Spleen (tissue), 11 donors: ENCODE measurements around the gene TLR5. TPM values are rescaled to one million over a fixed set of nuclear protein-coding genes. Genes with fewer than 3 reads are reported as not detected.

Source experiments
- DNase-seq: peaks from one replicate; pipeline ENCODE4 v3.0.0-alpha.2; 2020
- H3K27ac ChIP-seq, 8 donors: fragments of 200-600 bp; sonication (generic) in 7 of 8; 1 replicate in 4 of 8; 2 replicates in 4 of 8; pipeline versions ENCODE4 v1.5.0 to v1.8.0; 2016 to 2021; ENCODE audit warnings: inconsistent platforms in 4 of 8, mild to moderate bottlenecking in 4 of 8, moderate library complexity in 1 of 8
- H3K27me3 ChIP-seq, 7 donors: fragments of 200-600 bp; sonication (generic) in 6 of 7; replicated peaks in 1 of 7; 1 replicate in 4 of 7; 2 replicates in 3 of 7; pipeline versions ENCODE4 v1.5.0 to v1.8.0; 2016 to 2021; ENCODE audit warnings: inconsistent platforms in 3 of 7, mild to moderate bottlenecking in 1 of 7
- H3K36me3 ChIP-seq, 6 donors: fragments of 200-600 bp; sonication (generic) in 5 of 6; 1 replicate in 4 of 6; 2 replicates in 2 of 6; pipeline versions ENCODE4 v1.5.0 to v1.8.0; 2016 to 2021; ENCODE audit warnings: inconsistent platforms in 2 of 6
- H3K4me1 ChIP-seq, 6 donors: fragments of 200-600 bp; sonication (generic) in 5 of 6; 1 replicate in 3 of 6; 2 replicates in 3 of 6; pipeline versions ENCODE4 v1.5.0 to v1.8.0; 2016 to 2021; ENCODE audit warnings: inconsistent platforms in 3 of 6
- H3K4me3 ChIP-seq, 8 donors: fragments of 200-600 bp; sonication (generic) in 7 of 8; 1 replicate in 4 of 8; 2 replicates in 4 of 8; pipeline versions ENCODE4 v1.5.0 to v1.8.0; 2016 to 2021; ENCODE audit warnings: inconsistent platforms in 4 of 8, mild to moderate bottlenecking in 4 of 8, moderate library complexity in 2 of 8
- H3K9me3 ChIP-seq, 8 donors: fragments of 200-600 bp; sonication (generic) in 7 of 8; 1 replicate in 4 of 8; 2 replicates in 4 of 8; pipeline versions ENCODE4 v1.5.0 to v1.8.0; 2016 to 2021; ENCODE audit warnings: inconsistent platforms in 4 of 8
- CTCF ChIP-seq, 11 experiments: fragments of 200-600 bp in 7 of 11; fragments of 450-650 bp in 4 of 11; sonication (generic) in 4 of 11; IDR thresholded peaks in 8 of 11; conservative IDR thresholded peaks in 3 of 11; 1 replicate in 7 of 11; 2 replicates in 4 of 11; pipeline versions ENCODE4 v1.4.0 to v1.8.0; 2016 to 2021; ENCODE audit warnings: antibody characterized with exemption in 11 of 11, inconsistent platforms in 4 of 11, mild to moderate bottlenecking in 1 of 11
- POLR2A ChIP-seq, 3 donors: fragments of 450-650 bp; IDR thresholded peaks; one replicate each; pipeline ENCODE4 v1.5.1; 2017; ENCODE audit warnings: antibody characterized with exemption in 3 of 3, mild to moderate bottlenecking in 1 of 3
- POLR2AphosphoS5 ChIP-seq, 3 donors: sonication (generic); formaldehyde crosslinking; IDR thresholded peaks; one replicate each; pipeline ENCODE4 v1.5.1; 2017; ENCODE audit warnings: antibody characterized with exemption in 3 of 3
- WGBS, 5 donors: extraction: QIAGEN DNeasy Blood & Tissue Kit in 3 of 5; methylation state at CpG; one replicate each; pipeline versions ENCODE4 v1.1.5 to v1.1.7; 2013 to 2018; 5-methylcytosine and 5-hydroxymethylcytosine counted together
- intact Hi-C: fragments of 100-400 bp; cut with DNase I; formaldehyde crosslinking; loops from one replicate; pipeline ENCODE4 v1.15.0; 2023; ENCODE audit warnings: low total_unique reads
- polyA plus RNA-seq, 3 donors: library from polyadenylated mRNA; stranded (reverse); fragments of 200-250 nt; gene quantifications; one replicate each; pipeline ENCODE4 v1.2.1, GENCODE V29; 2013
- total RNA-seq, 7 donors: library from RNA; depleted of rRNA in 3 of 7; stranded (reverse); fragments of >200 nt in 3 of 7; fragmentation: NEBNext Ultra II Directional in 4 of 7; extraction: Animal tissue kit (Norgen Biotek cat#: 25700) in 4 of 7; gene quantifications; one replicate each; pipeline versions ENCODE4 v1.1.0 to v1.2.1, GENCODE V29; 2016 to 2021
- donor health status: healthy with polysubstance abuse.
- donor health status: DM: no; HTN: no; CAD: no; lungs with moderate emphysema.
- donor health status: DM: no; HTN: no; CAD: no.
- donor health status: Bipolar disorder and iron deficiency.
- donor health status: healthy.
- donor health status: DM: no; HTN: no; CAD: no.
- donor health status: DM: yes; HTN: yes; CAD: no.

The TLR5 gene
- total and polyA plus RNA-seq, 10 donors = 1.0 to 28.2 (median 13.7) TPM

- H3K4me3 ChIP-seq = no peak overlapping the region
- H3K27me3 ChIP-seq = peaks cover 0 to 21% (median 0%) of the 10 kb centered on the region in 7 donors
- intact Hi-C loops = no loop called here
- DNase-seq = no peak
- no peaks in the 10 kb centered on the region for H3K36me3 ChIP-seq
- no peak overlapping the region for H3K27ac ChIP-seq
- 28 to 47% (median 37%) methylated on average over 3 of the region's 3 CpGs for WGBS, 5 donors
- TF ChIP-seq POLR2AphosphoS5 (IDR thresholded peaks at IDR 0.05) = no peak
- TF ChIP-seq POLR2A (IDR thresholded peaks at IDR 0.05) = no peak
- no peak for TF ChIP-seq CTCF (IDR thresholded peaks at IDR 0.05 in 8 of 11, conservative IDR thresholded peaks at IDR 0.05 in 3 of 11)
- peaks cover 0 to 6% (median 0%) of the 10 kb centered on the region in 6 donors for H3K4me1 ChIP-seq
- H3K9me3 ChIP-seq = no peaks in the 10 kb centered on the region
Measured at GRCh38 chr1:223153177-223154119, 10.4 kb upstream of the TLR5 start.

DNA sequence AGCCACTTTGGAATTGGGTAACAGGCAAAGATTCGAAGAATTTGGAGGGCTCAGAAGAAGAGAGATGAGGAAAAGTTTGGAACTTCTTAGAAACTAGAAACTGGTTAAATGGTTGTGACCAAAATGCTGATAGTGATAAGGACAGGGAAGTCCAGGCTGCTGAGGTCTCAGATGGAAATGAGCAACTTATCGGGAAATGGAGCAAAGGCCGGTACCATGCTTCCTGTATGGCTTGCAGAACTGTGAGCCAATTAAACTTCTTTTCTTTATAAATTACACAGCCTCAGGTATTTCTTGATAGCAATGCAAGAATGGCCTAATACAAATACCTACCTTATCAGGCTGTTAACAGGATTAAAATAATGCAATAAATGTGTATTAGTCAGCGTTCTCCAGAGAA, 9.4 kb upstream of the TLR5 start:
- TF ChIP-seq POLR2A (IDR thresholded peaks at IDR 0.05) (no peak), POLR2AphosphoS5 (IDR thresholded peaks at IDR 0.05) (no peak), CTCF (IDR thresholded peaks at IDR 0.05 in 8 of 11, conservative IDR thresholded peaks at IDR 0.05 in 3 of 11) (no peak)
- Histone ChIP-seq H3K36me3 (no peaks in the 10 kb centered on the region), H3K27me3 (peaks cover 0 to 27% (median 0%) of the 10 kb centered on the region in 7 donors), H3K27ac (no peak overlapping the region), H3K4me3 (no peak overlapping the region), H3K9me3 (peaks cover 0 to 8% (median 2%) of the 10 kb centered on the region in 8 donors), H3K4me1 (peaks cover 0 to 6% (median 0%) of the 10 kb centered on the region in 6 donors)
- intact Hi-C loops = no loop called here
- no peak for DNase-seq
- 60 to 75% (median 72%) methylated on average over 4 of the region's 4 CpGs for WGBS, 5 donors

DNA sequence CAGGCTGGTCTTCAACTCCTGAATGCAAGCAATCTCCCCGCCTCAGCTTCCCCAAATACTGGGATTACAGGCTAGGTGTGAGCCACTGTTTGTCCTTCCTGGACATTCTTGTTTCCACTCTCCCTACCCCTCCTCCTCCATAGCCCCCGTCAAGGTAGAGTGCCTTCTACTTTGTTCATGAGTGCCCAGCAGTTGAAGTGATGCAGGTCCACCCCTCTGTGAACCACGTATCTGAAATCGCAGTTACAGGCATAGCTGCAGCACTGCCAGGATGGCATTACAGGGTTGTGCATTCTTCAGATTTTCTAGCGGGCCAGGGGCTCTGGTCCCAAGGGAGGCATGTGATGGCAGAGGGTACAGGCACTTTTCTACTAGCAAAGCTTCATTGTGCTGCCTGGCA, 7.4 kb upstream of the TLR5 start:
- no peak for TF ChIP-seq CTCF (IDR thresholded peaks at IDR 0.05 in 8 of 11, conservative IDR thresholded peaks at IDR 0.05 in 3 of 11)
- TF ChIP-seq POLR2A (IDR thresholded peaks at IDR 0.05) = no peak
- no peak for TF ChIP-seq POLR2AphosphoS5 (IDR thresholded peaks at IDR 0.05)
- peaks cover 0 to 12% (median 2%) of the 10 kb centered on the region in 8 donors for H3K9me3 ChIP-seq
- H3K4me3 ChIP-seq = no peak overlapping the region
- DNase-seq = no peak
- WGBS, 5 donors = 88 to 93% (median 92%) methylated on average over 5 of the region's 5 CpGs
- H3K36me3 ChIP-seq = no peaks in the 10 kb centered on the region
- peaks cover 0 to 6% (median 0%) of the 10 kb centered on the region in 6 donors for H3K4me1 ChIP-seq
- intact Hi-C loops = no loop called here
- peaks cover 0 to 33% (median 0%) of the 10 kb centered on the region in 7 donors for H3K27me3 ChIP-seq
- no peak overlapping the region for H3K27ac ChIP-seq

- Histone ChIP-seq H3K36me3 (no peaks in the 10 kb centered on the region), H3K4me1 (peaks cover 8 to 21% (median 15%) of the 10 kb centered on the region in 6 donors), H3K27me3 (peaks cover 0 to 33% (median 0%) of the 10 kb centered on the region in 7 donors), H3K27ac (no peak overlapping the region), H3K4me3 (no peak overlapping the region), H3K9me3 (peaks cover 0 to 12% (median 2%) of the 10 kb centered on the region in 8 donors)
- intact Hi-C loops = no loop called here
- TF ChIP-seq POLR2A (IDR thresholded peaks at IDR 0.05) (no peak), POLR2AphosphoS5 (IDR thresholded peaks at IDR 0.05) (no peak), CTCF (IDR thresholded peaks at IDR 0.05 in 8 of 11, conservative IDR thresholded peaks at IDR 0.05 in 3 of 11) (no peak)
- WGBS, 5 donors = 70 to 96% (median 83%) methylated on average over 3 of the region's 3 CpGs
- DNase-seq = no peak
Measured at GRCh38 chr1:223147873-223148272, 4.8 kb upstream of the TLR5 start.
